Heart left ventricle (tissue), 16 donors: ENCODE results near the gene UACA. TPM values are rescaled to one million over a fixed set of nuclear protein-coding genes. Genes with fewer than 3 reads are reported as not detected.

Experiments
- ATAC-seq, 4 donors: fragments of 200-7000 bp; cut with Tn5 transposase; one replicate each; pipeline ENCODE4 v1.9.1; 2020 to 2022; ENCODE audit warnings: moderate library complexity in 4 of 4, mild to moderate bottlenecking in 3 of 4, moderate number of reproducible peaks in 1 of 4
- DNase-seq, 5 donors: peaks; one replicate each; pipeline ENCODE4 v3.0.0-alpha.2; 2020
- H3K27ac ChIP-seq, 12 donors: fragments of 200-600 bp; sonication (generic) in 4 of 12; one replicate each; pipeline versions ENCODE4 v1.5.0 to v1.8.0; 2016 to 2022; ENCODE audit warnings: mild to moderate bottlenecking in 2 of 12
- H3K27me3 ChIP-seq, 9 donors: fragments of 200-600 bp; sonication (generic) in 2 of 9; one replicate each; pipeline versions ENCODE4 v1.5.1 to v1.8.0; 2016 to 2022; ENCODE audit warnings: mild to moderate bottlenecking in 3 of 9
- H3K36me3 ChIP-seq, 9 donors: fragments of 200-600 bp; sonication (generic) in 2 of 9; one replicate each; pipeline versions ENCODE4 v1.5.0 to v1.8.0; 2018 to 2022; ENCODE audit warnings: mild to moderate bottlenecking in 2 of 9
- H3K4me1 ChIP-seq, 12 donors: fragments of 200-600 bp; sonication (generic) in 4 of 12; one replicate each; pipeline versions ENCODE4 v1.5.0 to v1.8.0; 2016 to 2022; ENCODE audit warnings: mild to moderate bottlenecking in 3 of 12
- H3K4me3 ChIP-seq, 12 donors: fragments of 200-600 bp; sonication (generic) in 4 of 12; one replicate each; pipeline versions ENCODE4 v1.5.0 to v1.8.0; 2017 to 2022; ENCODE audit warnings: mild to moderate bottlenecking in 9 of 12, moderate library complexity in 4 of 12
- H3K9me3 ChIP-seq, 12 donors: fragments of 200-600 bp; sonication (generic) in 4 of 12; one replicate each; pipeline versions ENCODE4 v1.5.0 to v1.8.0; 2016 to 2022; ENCODE audit warnings: mild to moderate bottlenecking in 1 of 12
- POLR2A ChIP-seq, 2 donors: fragments of 450-650 bp; IDR thresholded peaks; one replicate each; pipeline ENCODE4 v1.6.1; 2017; ENCODE audit warnings: antibody characterized with exemption in 2 of 2, mild to moderate bottlenecking in 2 of 2, moderate library complexity in 2 of 2
- WGBS, 4 donors: extraction: QIAGEN DNeasy Blood & Tissue Kit in 2 of 4; methylation state at CpG; one replicate each; pipeline versions ENCODE4 v1.1.5 to v1.1.7; 2013 to 2018; 5-methylcytosine and 5-hydroxymethylcytosine counted together
- intact Hi-C, 10 donors: fragments of 100-400 bp; cut with DNase I; formaldehyde crosslinking; loops; one replicate each; pipeline versions ENCODE4 v1.11.1 to v1.14.2; 2022
- polyA plus RNA-seq, 2 donors: library from polyadenylated mRNA; stranded (reverse); fragments of 200-250 nt; gene quantifications; one replicate each; pipeline ENCODE4 v1.2.3, GENCODE V29; 2013
- total RNA-seq, 9 donors: library from RNA; depleted of rRNA in 2 of 9; stranded (reverse); fragments of >200 nt in 2 of 9; fragmentation: NEBNext Ultra II Directional in 3 of 9; extraction: Animal tissue kit (Norgen Biotek cat#: 25700) in 3 of 9; gene quantifications; one replicate each; pipeline versions ENCODE4 v1.1.0 to v1.2.4, GENCODE V29; 2016 to 2023
- TF ChIP-seq, protein P1 (sequence below), 12 donors: fragments of 200-600 bp; sonication (generic) in 4 of 12; IDR thresholded peaks; one replicate each; pipeline versions ENCODE4 v1.5.0 to v1.8.0; 2018 to 2022; ENCODE audit warnings: antibody characterized with exemption in 12 of 12, mild to moderate bottlenecking in 5 of 12
- donor health status: ischemic (EF 13 %, LVEDD 7.1; RV severe dilation, severe dysfunction).
- donor health status: healthy with polysubstance abuse.
- donor health status: DM: no; HTN: yes; CAD: no.
- donor health status: DM: no; HTN: no; CAD: no.
- donor health status: ischemic (EF 25% LVEDD 6.9; RV normal size, moderate dysfunction).
- donor health status: ischemic (EF 25% LVEDD 5.7; RV mildly dilated, moderate dysfunction).
- donor health status: healthy.
- donor health status: DM: yes; HTN: yes; CAD: no.
- donor health status: ischemic (EF 35%, LVEDD 5.7; RV mildly dilated, moderate dysfunction).
- donor health status: nonischemic (EF 11% LVEDD 7.7; RV severe dilation, severe dysfunction).
- donor health status: DM: yes; HTN: yes; CAD: no.
- donor health status: PGD.
- donor health status: ischemic (EF 29% LVEDD 5.4; RV normal size, mild dysfunction).
- donor health status: nonischemic (EF 23%, LVEDD 6.1; RV moderate dilation, normal function).

Gene UACA
- total and polyA plus RNA-seq, 11 donors: 10.7 to 57.1 (median 49.0) TPM

DNA sequence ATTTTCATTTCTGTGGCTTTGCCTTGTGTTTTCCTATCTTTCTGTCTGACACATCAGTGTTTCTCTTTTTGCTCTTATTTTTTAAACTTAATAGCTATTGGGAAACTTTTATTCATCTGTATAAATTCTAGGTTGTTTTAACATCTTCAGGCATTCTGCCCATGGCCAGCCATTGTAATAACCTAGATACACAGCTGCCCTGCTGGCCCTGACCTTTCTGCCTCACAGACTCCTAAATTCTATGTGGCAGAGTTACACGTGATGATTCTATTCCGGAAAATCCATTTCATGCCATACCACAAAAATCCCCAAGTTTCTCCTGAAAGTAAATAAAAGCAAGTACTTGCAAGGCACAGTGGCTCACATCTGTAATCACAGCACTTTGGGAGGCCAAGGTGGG lies 150.1 kb downstream of the UACA start:
- no peak for ATAC-seq
- no peaks in the 10 kb centered on the region for H3K36me3 ChIP-seq

GRCh38 chr15:70611286-70611685 lies 152.1 kb downstream of the UACA start:
- no peaks in the 10 kb centered on the region for H3K27me3 ChIP-seq
- H3K4me3 ChIP-seq: no peak overlapping the region
- H3K36me3 ChIP-seq: no peaks in the 10 kb centered on the region
- TF ChIP-seq POLR2A (IDR thresholded peaks at IDR 0.05): no peak
- TF ChIP-seq, protein P1, sequence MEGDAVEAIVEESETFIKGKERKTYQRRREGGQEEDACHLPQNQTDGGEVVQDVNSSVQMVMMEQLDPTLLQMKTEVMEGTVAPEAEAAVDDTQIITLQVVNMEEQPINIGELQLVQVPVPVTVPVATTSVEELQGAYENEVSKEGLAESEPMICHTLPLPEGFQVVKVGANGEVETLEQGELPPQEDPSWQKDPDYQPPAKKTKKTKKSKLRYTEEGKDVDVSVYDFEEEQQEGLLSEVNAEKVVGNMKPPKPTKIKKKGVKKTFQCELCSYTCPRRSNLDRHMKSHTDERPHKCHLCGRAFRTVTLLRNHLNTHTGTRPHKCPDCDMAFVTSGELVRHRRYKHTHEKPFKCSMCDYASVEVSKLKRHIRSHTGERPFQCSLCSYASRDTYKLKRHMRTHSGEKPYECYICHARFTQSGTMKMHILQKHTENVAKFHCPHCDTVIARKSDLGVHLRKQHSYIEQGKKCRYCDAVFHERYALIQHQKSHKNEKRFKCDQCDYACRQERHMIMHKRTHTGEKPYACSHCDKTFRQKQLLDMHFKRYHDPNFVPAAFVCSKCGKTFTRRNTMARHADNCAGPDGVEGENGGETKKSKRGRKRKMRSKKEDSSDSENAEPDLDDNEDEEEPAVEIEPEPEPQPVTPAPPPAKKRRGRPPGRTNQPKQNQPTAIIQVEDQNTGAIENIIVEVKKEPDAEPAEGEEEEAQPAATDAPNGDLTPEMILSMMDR (IDR thresholded peaks at IDR 0.05): no peak
- intact Hi-C loops: no loop called here
- DNase-seq (no peak), ATAC-seq (no peak)
- H3K27ac ChIP-seq: no peak overlapping the region
- H3K4me1 ChIP-seq: peaks cover 0 to 14% (median 1%) of the 10 kb centered on the region in 12 donors
- 91 to 93% (median 92%) methylated on average over 3 to 4 of the region's 4 CpGs for WGBS, 4 donors
- H3K9me3 ChIP-seq: no peaks in the 10 kb centered on the region

More for the DNA sequence above, 150.1 kb downstream of the UACA start:
- no peak for DNase-seq
- H3K4me3 ChIP-seq: no peak overlapping the region
- H3K27ac ChIP-seq: no peak overlapping the region
- H3K4me1 ChIP-seq: peaks cover 0 to 4% (median 0%) of the 10 kb centered on the region in 12 donors
- no peaks in the 10 kb centered on the region for H3K9me3 ChIP-seq
- WGBS, 4 donors: 93 to 98% (median 95%) methylated on average over 2 of the region's 2 CpGs
- no peak for TF ChIP-seq POLR2A (IDR thresholded peaks at IDR 0.05)
- TF ChIP-seq, protein P1 (IDR thresholded peaks at IDR 0.05): no peak
- intact Hi-C loops: no loop called here
- H3K27me3 ChIP-seq: no peaks in the 10 kb centered on the region

DNA sequence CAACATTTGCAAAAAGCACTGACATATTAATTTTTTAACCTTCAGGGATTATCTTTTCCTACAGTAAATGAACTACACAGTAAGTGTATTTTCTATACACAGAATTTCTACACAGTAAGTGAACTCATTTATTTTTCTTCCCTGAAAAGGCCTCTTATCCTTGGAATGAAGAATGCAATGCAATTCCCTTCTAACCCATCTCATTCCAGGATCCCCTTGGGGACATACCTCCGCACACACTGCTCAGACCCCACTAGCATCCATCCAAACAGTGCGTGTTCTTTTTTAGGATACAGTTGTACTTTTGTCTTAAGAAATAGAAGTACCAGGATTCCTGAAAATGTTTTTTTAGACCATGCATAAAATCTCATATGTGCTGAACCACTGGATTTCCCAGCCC lies 152.8 kb downstream of the UACA start:
- 73 to 95% (median 93%) methylated on average over 2 of the region's 2 CpGs for WGBS, 4 donors
- Histone ChIP-seq H3K4me1 (peaks cover 3 to 21% (median 9%) of the 10 kb centered on the region in 12 donors), H3K27me3 (no peaks in the 10 kb centered on the region), H3K36me3 (no peaks in the 10 kb centered on the region), H3K9me3 (no peaks in the 10 kb centered on the region), H3K27ac (no peak overlapping the region), H3K4me3 (no peak overlapping the region)
- no peak for TF ChIP-seq POLR2A (IDR thresholded peaks at IDR 0.05)
- TF ChIP-seq, protein P1 (IDR thresholded peaks at IDR 0.05): no peak
- intact Hi-C loops: no loop called here
- no peak for DNase-seq
- ATAC-seq: no peak

GRCh38 chr15:70609889-70610288 lies 153.5 kb downstream of the UACA start:
- no peaks in the 10 kb centered on the region for H3K36me3 ChIP-seq
- WGBS, 4 donors: 81 to 92% (median 89%) methylated on average over 10 of the region's 10 CpGs

More at GRCh38 chr15:70609889-70610288, 153.5 kb downstream of the UACA start:
- Histone ChIP-seq H3K27me3 (no peaks in the 10 kb centered on the region), H3K9me3 (no peaks in the 10 kb centered on the region), H3K4me3 (no peak overlapping the region), H3K27ac (no peak overlapping the region), H3K4me1 (peaks cover 3 to 28% (median 15%) of the 10 kb centered on the region in 12 donors)
- ATAC-seq (no peak), DNase-seq (no peak)
- intact Hi-C loops: no loop called here
- TF ChIP-seq, protein P1 (IDR thresholded peaks at IDR 0.05): no peak
